SK-N-SH (cell line): ENCODE data around the gene PEX7. TPM values are rescaled to one million over a fixed set of nuclear protein-coding genes. Genes with fewer than 3 reads are reported as not detected.

Source experiments
- CTCF ChIA-PET: fragments of 300-600, 350-600 bp; formaldehyde crosslinking; extraction: SDS; loops from one replicate; lab custom pipeline; 2021; lab: Yijun Ruan, JAX
- POLR2A ChIA-PET: fragments of 350-600 bp; sonication (Branson Sonifier 250); formaldehyde crosslinking; extraction: SDS; loops from one replicate; lab custom pipeline; 2020; ENCODE audit warnings: antibody characterized with exemption, inconsistent platforms; lab: Yijun Ruan, JAX
- DNase-seq: peaks from one replicate; pipeline ENCODE4 v3.0.0; 2012
- H2AFZ ChIP-seq: fragments of 200-600 bp; sonication (generic); 2 replicates; pipeline ENCODE4 v1.8.1; 2016; ENCODE audit warnings: antibody characterized with exemption, mild to moderate bottlenecking, low read depth
- H3F3A ChIP-seq: fragments of 200-600 bp; sonication (generic); replicated peaks from 2 replicates; pipeline ENCODE3; 2016; ENCODE audit warnings: antibody characterized with exemption, mild to moderate bottlenecking; ENCODE audit not compliant: insufficient read depth
- H3K27ac ChIP-seq, 2 experiments: fragments of 200-500 bp in 1 of 2; fragments of 200-600 bp in 1 of 2; sonication (Bioruptor generic) in 1 of 2; sonication (generic), shearing (Covaris generic) in 1 of 2; 2 replicates each; pipeline versions ENCODE4 v1.5.1 to v1.6.1; 2014 to 2016; ENCODE audit warnings: low read depth in 2 of 2, inconsistent platforms in 1 of 2, low read length in 1 of 2, mild to moderate bottlenecking in 1 of 2, mixed read lengths in 1 of 2
- H3K27me3 ChIP-seq: fragments of 200-600 bp; sonication (generic), shearing (Covaris generic); 2 replicates; pipeline ENCODE4 v1.6.1; 2016; ENCODE audit warnings: mixed run types; ENCODE audit not compliant: insufficient read depth
- H3K36me3 ChIP-seq, 2 experiments: fragments of 200-500 bp in 1 of 2; fragments of 200-600 bp in 1 of 2; sonication (Bioruptor generic) in 1 of 2; sonication (generic) in 1 of 2; replicated peaks in 1 of 2; 2 replicates each; pipeline versions ENCODE3 to v1.5.1; 2014 to 2016; ENCODE audit warnings: low read length in 1 of 2, mild to moderate bottlenecking in 1 of 2; ENCODE audit not compliant: insufficient read depth in 2 of 2, control insufficient read depth in 1 of 2
- H3K4me1 ChIP-seq, 2 experiments: fragments of 200-500 bp in 1 of 2; fragments of 200-600 bp in 1 of 2; sonication (Bioruptor generic) in 1 of 2; sonication (generic), shearing (Covaris generic) in 1 of 2; 2 replicates each; pipeline versions ENCODE4 v1.5.1 to v1.6.1; 2014 to 2016; ENCODE audit warnings: low read depth in 1 of 2, low read length in 1 of 2, mixed run types in 1 of 2; ENCODE audit not compliant: insufficient read depth in 2 of 2, control insufficient read depth in 1 of 2
- H3K4me2 ChIP-seq: fragments of 200-600 bp; sonication (generic), shearing (Covaris generic); 2 replicates; pipeline ENCODE4 v1.6.1; 2017; ENCODE audit warnings: mixed run types
- H3K4me3 ChIP-seq, 2 experiments: fragments of 200-500 bp in 1 of 2; fragments of 200-600 bp in 1 of 2; sonication (Bioruptor generic) in 1 of 2; sonication (generic), shearing (Covaris generic) in 1 of 2; 2 replicates each; pipeline versions ENCODE4 v1.5.1 to v1.8.1; 2014 to 2016; ENCODE audit warnings: low read depth in 2 of 2, inconsistent platforms in 1 of 2, low read length in 1 of 2, mild to moderate bottlenecking in 1 of 2, mixed read lengths in 1 of 2, moderate library complexity in 1 of 2
- H3K79me2 ChIP-seq: fragments of 200-600 bp; sonication (generic); 2 replicates; pipeline ENCODE4 v1.8.1; 2017; ENCODE audit warnings: mild to moderate bottlenecking; ENCODE audit not compliant: insufficient read depth
- H3K9ac ChIP-seq: fragments of 200-600 bp; sonication (generic); 2 replicates; pipeline ENCODE4 v1.6.1; 2017; ENCODE audit warnings: mixed run types
- H3K9me2 ChIP-seq: fragments of 200-600 bp; sonication (generic); 2 replicates; pipeline ENCODE4 v1.6.1; 2017; ENCODE audit warnings: mixed run types
- H3K9me3 ChIP-seq: fragments of 200-600 bp; sonication (generic); 2 replicates; pipeline ENCODE4 v1.6.1; 2017; ENCODE audit warnings: mixed run types, mild to moderate bottlenecking, moderate library complexity
- H4K20me1 ChIP-seq: fragments of 200-600 bp; sonication (generic); 2 replicates; pipeline ENCODE4 v1.6.1; 2017; ENCODE audit warnings: mild to moderate bottlenecking, mixed run types; ENCODE audit not compliant: insufficient read depth
- ELF1 ChIP-seq: IDR thresholded peaks from 2 replicates; pipeline ENCODE4 v1.4.0; 2012
- EZH2phosphoT487 ChIP-seq: fragments of 200-600 bp; sonication (generic); IDR thresholded peaks from 2 replicates; pipeline ENCODE4 v1.6.1; 2017; ENCODE audit warnings: low read depth, mixed run types, mild to moderate bottlenecking, antibody characterized with exemption, moderate library complexity, borderline replicate concordance
- FOSL2 ChIP-seq: IDR thresholded peaks from 2 replicates; pipeline ENCODE4 v1.4.0; 2012; ENCODE audit warnings: low read depth, mild to moderate bottlenecking, moderate library complexity, borderline replicate concordance
- FOXJ3 ChIP-seq: sonication (generic); formaldehyde crosslinking; IDR thresholded peaks from 2 replicates; pipeline ENCODE4 v1.5.1; 2020; ENCODE audit warnings: mild to moderate bottlenecking, missing genetic modification reagents
- FOXM1 ChIP-seq: IDR thresholded peaks from 2 replicates; pipeline ENCODE4 v1.4.0; 2012; ENCODE audit warnings: low read depth, mild to moderate bottlenecking
- GABPA ChIP-seq: IDR thresholded peaks from 2 replicates; pipeline ENCODE4 v1.4.0; 2012; ENCODE audit warnings: low read depth, mild to moderate bottlenecking
- GATA2 ChIP-seq: sonication (generic); formaldehyde crosslinking; IDR thresholded peaks from 2 replicates; pipeline ENCODE4 v1.5.0; 2020; ENCODE audit warnings: mild to moderate bottlenecking, missing genetic modification reagents
- MEF2A ChIP-seq: IDR thresholded peaks from 2 replicates; pipeline ENCODE4 v1.4.0; 2012; ENCODE audit warnings: low read depth, borderline replicate concordance
- MXI1 ChIP-seq: IDR thresholded peaks from 2 replicates; pipeline ENCODE4 v1.6.1; 2012; ENCODE audit warnings: mild to moderate bottlenecking, low read depth, low read length, improper control_type of control experiment
- POLR2AphosphoS5 ChIP-seq: IDR thresholded peaks from 2 replicates; pipeline ENCODE4 v1.6.1; 2012; ENCODE audit warnings: low read depth, low read length
- RCOR1 ChIP-seq: fragments of 150-350 bp; IDR thresholded peaks from 2 replicates; pipeline ENCODE4 v1.6.1; 2017; ENCODE audit warnings: antibody characterized with exemption, low read length
- RFX5 ChIP-seq: IDR thresholded peaks from 2 replicates; pipeline ENCODE4 v1.6.1; 2012; ENCODE audit warnings: mild to moderate bottlenecking, improper control_type of control experiment, low read length
- RXRA ChIP-seq: IDR thresholded peaks from 2 replicates; pipeline ENCODE4 v1.4.0; 2012; ENCODE audit warnings: low read depth, mild to moderate bottlenecking, borderline replicate concordance
- SMC3 ChIP-seq: IDR thresholded peaks from 2 replicates; pipeline ENCODE4 v1.6.1; 2012; ENCODE audit warnings: low read depth, low read length, improper control_type of control experiment
- TEAD4 ChIP-seq: IDR thresholded peaks from 2 replicates; pipeline ENCODE4 v1.4.0; 2012; ENCODE audit warnings: mild to moderate bottlenecking, borderline replicate concordance; ENCODE audit not compliant: insufficient read depth
- WGBS: methylation state at CpG from one replicate; pipeline ENCODE4 v1.1.6; 2017; ENCODE audit warnings: low lambda C conversion rate; 5-methylcytosine and 5-hydroxymethylcytosine counted together
- polyA plus RNA-seq, 3 experiments: library from polyadenylated mRNA; depleted of rRNA; stranded (reverse); fragments of >200 nt; gene quantifications; 2 replicates each; pipeline ENCODE4 v1.2.3, GENCODE V29; 2012
- TF ChIP-seq, protein P1 (sequence below): fragments of 200-600 bp; sonication (generic); IDR thresholded peaks from 2 replicates; pipeline ENCODE4 v1.6.1; 2017; ENCODE audit warnings: antibody characterized with exemption, mild to moderate bottlenecking, moderate library complexity
- TF ChIP-seq, protein P2 (sequence below): IDR thresholded peaks from 2 replicates; pipeline ENCODE4 v1.4.0; 2012; ENCODE audit warnings: low read depth, borderline replicate concordance
- TF ChIP-seq, protein P3 (sequence below): IDR thresholded peaks from 2 replicates; pipeline ENCODE4 v1.4.0; 2012; ENCODE audit warnings: low read depth, borderline replicate concordance
- TF ChIP-seq, protein P4 (sequence below): IDR thresholded peaks from 2 replicates; pipeline ENCODE4 v1.4.0; 2012; ENCODE audit warnings: low read depth

PEX7 gene
- polyA plus RNA-seq, 1 of the 3 experiments (the other 2 are of a cell fraction) = 10.8 TPM

DNA sequence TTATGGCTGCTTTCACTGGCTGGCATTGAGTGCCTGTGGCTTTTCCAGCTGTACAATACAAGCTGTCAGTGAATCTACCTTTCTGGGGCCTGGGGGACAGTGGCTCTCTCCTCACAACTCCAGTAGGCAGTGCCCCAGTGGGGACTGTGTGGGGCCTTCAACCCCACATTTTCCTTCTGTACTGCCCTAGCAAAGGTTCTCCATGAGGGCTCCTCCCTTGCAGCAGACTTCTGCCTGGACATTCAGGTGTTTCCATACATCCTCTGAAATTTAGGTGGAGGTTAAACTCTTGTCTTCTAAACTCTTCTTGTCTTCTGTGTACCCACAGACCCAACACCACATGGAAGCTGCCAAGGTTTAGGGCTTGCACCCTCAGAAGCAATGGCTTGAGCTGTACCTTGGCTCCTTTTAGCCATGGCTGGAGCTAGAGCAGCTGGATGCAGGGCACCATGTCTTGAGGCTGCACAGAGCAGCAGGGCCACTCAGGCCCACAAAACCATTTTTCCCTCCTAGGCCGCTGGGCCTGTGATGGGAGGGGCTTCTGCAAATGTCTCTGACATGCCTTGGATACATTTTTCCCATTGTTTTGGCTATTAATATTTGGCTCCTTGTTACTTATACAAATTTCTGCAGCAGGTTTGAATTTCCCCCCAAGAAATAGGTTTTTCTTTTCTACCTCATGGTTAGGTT lies 9.6 kb downstream of the PEX7 start:
- 100% methylated on average over 1 of the region's 1 CpG for WGBS
- POLR2A ChIA-PET = no interaction called here
- Histone ChIP-seq H3K4me2 (no peak overlapping the region), H3K27ac (no peak overlapping the region), H4K20me1 (no peaks in the 10 kb centered on the region), H2AFZ (no peak overlapping the region), H3K9me2 (no peaks in the 10 kb centered on the region), H3K27me3 (no peaks in the 10 kb centered on the region), H3F3A (no peaks in the 10 kb centered on the region), H3K79me2 (no peaks in the 10 kb centered on the region), H3K9ac (no peak overlapping the region), H3K36me3 (peaks cover 12 to 30% of the 10 kb centered on the region in 2 experiments), H3K4me3 (no peak overlapping the region; a peak in 1 of 4 replicates), H3K4me1 (no peaks in the 10 kb centered on the region), H3K9me3 (no peaks in the 10 kb centered on the region)
- TF ChIP-seq POLR2AphosphoS5 (no peak), TEAD4 (no peak), RXRA (no peak), FOXM1 (no peak), RCOR1 (no peak), FOXJ3 (no peak), EZH2phosphoT487 (no peak), GATA2 (CRISPR knock-in tag) (no peak), RFX5 (no peak), FOSL2 (no peak), SMC3 (no peak), MEF2A (no peak), GABPA (no peak), ELF1 (no peak), MXI1 (no peak)
- TF ChIP-seq, protein P1, sequence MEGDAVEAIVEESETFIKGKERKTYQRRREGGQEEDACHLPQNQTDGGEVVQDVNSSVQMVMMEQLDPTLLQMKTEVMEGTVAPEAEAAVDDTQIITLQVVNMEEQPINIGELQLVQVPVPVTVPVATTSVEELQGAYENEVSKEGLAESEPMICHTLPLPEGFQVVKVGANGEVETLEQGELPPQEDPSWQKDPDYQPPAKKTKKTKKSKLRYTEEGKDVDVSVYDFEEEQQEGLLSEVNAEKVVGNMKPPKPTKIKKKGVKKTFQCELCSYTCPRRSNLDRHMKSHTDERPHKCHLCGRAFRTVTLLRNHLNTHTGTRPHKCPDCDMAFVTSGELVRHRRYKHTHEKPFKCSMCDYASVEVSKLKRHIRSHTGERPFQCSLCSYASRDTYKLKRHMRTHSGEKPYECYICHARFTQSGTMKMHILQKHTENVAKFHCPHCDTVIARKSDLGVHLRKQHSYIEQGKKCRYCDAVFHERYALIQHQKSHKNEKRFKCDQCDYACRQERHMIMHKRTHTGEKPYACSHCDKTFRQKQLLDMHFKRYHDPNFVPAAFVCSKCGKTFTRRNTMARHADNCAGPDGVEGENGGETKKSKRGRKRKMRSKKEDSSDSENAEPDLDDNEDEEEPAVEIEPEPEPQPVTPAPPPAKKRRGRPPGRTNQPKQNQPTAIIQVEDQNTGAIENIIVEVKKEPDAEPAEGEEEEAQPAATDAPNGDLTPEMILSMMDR = no peak
- TF ChIP-seq, protein P2, sequence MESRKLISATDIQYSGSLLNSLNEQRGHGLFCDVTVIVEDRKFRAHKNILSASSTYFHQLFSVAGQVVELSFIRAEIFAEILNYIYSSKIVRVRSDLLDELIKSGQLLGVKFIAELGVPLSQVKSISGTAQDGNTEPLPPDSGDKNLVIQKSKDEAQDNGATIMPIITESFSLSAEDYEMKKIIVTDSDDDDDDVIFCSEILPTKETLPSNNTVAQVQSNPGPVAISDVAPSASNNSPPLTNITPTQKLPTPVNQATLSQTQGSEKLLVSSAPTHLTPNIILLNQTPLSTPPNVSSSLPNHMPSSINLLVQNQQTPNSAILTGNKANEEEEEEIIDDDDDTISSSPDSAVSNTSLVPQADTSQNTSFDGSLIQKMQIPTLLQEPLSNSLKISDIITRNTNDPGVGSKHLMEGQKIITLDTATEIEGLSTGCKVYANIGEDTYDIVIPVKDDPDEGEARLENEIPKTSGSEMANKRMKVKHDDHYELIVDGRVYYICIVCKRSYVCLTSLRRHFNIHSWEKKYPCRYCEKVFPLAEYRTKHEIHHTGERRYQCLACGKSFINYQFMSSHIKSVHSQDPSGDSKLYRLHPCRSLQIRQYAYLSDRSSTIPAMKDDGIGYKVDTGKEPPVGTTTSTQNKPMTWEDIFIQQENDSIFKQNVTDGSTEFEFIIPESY = no peak
- TF ChIP-seq, protein P3, sequence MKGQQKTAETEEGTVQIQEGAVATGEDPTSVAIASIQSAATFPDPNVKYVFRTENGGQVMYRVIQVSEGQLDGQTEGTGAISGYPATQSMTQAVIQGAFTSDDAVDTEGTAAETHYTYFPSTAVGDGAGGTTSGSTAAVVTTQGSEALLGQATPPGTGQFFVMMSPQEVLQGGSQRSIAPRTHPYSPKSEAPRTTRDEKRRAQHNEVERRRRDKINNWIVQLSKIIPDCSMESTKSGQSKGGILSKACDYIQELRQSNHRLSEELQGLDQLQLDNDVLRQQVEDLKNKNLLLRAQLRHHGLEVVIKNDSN = no peak
- TF ChIP-seq, protein P4, sequence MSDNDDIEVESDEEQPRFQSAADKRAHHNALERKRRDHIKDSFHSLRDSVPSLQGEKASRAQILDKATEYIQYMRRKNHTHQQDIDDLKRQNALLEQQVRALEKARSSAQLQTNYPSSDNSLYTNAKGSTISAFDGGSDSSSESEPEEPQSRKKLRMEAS = no peak
- DNase-seq = no peak
- CTCF ChIA-PET = interaction anchor here (1.1 kb wide), 1 partner anchor 188 kb away, joined by 3 read pairs; no protein-coding TSS in a partner anchor
